Stimulated activated CD4-positive, alpha-beta T cell treated with anti-CD3 and anti-CD28 coated beads, Interleukin-12 subunit alpha, Interleukin-12 subunit beta, amount 100 ng/mL, for 4 hours (primary cell): ENCODE results near the gene ISM1.

ENCODE experiments used
- DNase-seq: peaks from one replicate; pipeline ENCODE4 v3.0.0-alpha.2; 2020

The ISM1 gene

DNA sequence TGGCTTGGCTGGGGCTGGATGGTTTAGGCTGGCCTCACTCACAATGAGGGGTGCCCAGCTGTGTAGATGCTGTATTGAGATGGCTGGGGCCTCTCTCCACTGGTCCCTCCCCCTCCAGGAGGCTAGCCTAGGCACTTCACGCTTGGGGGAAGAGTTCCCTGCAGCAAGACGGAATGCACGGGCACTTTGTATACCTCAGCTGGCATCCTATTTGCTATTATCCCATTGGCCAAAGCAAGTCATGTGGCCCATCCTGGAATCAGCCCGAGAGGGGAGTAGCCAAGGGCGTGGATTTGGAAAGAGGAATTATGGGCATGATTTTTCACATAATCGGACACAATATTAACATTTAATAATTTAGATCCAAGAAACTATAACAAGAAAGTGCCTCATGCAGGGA is 64.3 kb downstream of the ISM1 start:
- DNase-seq: no peak

DNA sequence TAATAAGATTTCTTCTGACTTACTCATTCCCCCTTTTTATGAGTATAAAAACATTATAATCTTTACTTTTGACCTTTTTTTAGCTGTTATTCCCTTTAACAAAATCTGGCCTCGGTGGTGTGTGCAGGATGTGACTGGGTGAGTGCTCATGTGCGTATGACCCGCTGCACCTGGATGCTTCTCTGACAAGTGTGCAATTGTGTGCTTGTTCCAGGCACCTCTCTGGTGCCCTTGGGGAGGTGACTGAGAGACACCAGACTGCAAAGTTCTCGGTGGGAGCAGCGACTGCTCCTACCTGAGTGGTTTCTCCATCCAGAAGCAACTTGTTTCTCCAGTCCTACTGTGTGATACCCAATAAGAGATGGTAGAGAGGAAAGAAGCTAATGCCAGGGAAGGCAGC is 65.0 kb downstream of the ISM1 start:
- no peak for DNase-seq

DNA sequence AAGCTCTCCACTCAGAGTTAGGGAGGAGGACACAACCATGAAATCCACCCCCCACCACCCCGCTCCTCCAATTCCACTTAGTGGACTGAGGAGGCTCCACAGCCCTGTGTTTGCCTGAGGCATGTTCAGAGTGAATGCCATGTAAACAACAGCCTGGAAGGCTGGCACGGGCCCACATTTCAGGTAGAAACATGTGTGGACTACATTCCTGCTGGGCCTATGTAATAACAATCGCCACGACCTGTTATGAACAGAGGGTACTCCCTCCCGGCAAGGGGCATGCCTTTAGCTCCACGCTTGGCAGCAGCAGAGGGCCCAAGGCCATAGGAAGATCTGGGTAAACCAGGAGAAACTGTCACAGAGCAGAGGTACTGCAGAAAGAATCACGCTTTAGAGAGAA is 65.5 kb downstream of the ISM1 start:
- no peak for DNase-seq

DNA sequence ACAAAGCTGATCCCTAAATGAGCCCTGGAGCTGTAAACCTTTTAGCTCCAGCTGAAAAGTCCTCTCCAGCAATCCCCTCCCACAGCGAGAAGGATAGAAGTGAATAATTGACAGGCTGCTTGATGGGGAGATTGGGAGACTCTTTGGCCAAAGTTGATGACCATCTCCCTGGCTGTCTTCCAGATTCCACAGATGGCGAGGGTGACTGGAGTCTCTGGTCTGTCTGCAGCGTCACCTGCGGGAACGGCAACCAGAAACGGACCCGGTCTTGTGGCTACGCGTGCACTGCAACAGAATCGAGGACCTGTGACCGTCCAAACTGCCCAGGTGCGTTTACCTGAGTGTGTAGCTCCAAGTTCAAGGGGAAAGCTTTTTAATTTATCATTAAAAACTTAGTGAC is 67.3 kb downstream of the ISM1 start:
- DNase-seq: no peak

DNA sequence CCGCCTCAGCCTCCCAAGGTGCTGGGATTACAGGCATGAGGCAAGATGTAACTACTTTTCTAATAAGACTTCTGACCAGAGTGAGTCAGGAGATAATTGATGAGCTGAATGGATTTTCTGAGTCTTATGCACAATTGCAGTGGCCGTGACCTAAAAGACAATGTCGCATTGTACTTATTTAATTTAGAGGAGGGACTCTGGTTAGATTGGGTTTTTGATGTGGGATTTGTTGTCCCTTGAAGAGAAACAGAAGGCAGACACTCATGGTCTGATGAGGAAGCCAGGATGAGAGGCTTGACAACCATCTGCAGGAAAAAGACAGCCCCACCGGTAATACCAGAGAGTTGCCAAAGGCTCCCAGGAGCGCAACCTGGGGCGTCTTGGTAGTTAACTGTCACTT is 68.0 kb downstream of the ISM1 start:
- DNase-seq: no peak

DNA sequence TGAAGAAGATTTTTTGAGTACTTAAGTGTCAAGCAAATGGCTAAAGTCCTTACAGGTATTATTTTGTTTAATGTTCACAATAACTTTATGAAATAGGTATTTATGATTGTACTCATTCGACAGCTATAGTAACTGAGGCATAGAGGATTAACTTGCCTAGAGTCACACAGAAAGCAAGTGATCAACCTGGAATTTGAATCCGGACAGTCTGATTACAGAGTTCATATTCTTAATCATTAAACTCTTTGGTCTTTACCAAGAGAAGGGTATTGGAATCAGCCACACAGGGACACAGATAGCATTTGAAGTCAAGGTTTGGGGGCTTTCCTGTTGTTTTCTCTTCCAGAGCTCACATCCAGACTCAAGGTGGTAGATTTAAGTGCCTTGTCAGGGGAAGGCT is 69.7 kb downstream of the ISM1 start:
- DNase-seq: no peak

DNA sequence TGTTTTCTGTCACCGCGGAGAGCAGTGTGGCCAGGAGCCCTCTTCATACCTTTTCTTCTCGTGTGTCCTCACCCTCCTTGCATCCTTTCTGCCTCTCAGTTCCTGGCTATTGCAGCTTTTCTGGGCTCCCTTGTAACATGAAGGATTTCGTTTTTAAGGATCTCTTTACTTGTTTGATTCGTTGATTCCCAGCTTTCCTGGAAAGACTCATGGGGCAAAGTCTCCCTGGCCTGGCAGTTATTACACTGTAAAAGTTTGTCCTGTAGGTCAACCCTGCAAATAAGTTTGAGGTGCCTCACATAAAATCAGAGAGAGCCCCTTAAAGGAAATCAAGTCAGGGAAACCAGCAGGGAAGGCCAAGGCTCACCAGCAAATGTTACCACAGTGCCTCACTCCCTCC is 70.1 kb downstream of the ISM1 start:
- DNase-seq: no peak

DNA sequence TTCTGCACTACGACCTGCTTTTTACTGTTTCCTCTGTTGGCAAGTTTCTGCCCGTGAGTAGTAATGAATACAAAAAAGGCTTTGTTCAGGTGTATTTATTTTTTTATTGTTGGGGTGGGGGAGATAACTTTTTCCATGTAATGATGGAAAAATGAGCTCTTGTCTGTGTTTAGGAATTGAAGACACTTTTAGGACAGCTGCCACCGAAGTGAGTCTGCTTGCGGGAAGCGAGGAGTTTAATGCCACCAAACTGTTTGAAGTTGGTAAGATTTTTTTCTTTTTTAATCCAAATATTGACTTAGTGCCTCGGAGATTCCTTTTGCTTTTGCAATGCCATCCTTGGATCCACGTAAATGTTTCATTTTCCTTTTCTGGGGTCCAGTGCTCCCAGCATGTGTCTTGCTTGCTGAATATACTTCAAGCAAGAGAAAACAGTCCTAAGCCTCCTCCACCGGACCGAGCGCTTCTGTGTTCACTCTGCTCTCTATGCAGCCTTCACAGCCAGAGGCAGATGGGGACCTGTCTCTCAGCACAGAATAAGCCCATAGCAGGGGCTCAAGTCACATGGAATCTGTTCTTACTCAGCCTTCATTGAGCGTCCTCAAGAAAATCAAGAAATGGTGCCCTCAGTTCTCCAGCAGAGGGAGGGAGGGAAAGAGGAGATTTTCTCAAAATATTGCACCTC is 71.3 kb downstream of the ISM1 start:
- DNase-seq: no peak

DNA sequence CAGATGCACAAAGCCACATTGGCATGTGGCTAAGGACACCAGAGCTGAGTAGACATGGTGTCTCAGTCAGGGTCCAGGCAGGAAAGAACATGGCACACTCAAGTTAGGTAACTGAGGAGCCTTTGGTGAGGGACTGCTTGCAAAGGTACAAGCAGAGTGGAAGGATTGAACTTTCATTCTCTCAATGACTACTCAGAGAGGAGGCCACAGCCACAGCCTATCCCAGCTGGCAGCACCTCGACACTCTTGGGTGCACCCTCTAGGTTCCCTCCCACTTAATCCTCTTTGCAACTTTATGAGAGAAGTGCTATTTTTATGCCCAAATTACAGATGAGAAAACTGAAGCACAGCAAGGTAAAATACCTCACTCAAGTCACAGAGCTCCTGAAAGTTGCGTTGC is 73.4 kb downstream of the ISM1 start:
- DNase-seq: no peak

DNA sequence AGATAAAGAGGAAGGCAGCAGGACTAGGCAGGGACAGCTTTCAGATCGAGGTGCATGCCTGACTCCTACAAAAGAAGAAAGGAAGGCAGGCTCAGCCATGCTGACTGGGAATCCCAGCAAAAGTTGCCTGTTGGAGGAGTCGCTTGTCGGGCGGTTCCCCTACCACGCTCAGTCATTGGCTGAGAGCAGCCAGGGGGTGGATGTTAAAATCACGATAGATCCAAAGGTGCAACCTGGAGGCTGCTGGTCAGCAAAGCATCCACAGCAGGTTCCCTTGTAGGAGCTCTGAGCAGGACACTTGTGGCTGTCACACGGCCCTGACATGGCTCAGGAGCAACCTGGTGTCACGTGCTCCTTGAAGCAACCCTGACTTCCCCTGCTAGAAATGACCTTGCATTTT is 74.6 kb downstream of the ISM1 start:
- DNase-seq: no peak

DNA sequence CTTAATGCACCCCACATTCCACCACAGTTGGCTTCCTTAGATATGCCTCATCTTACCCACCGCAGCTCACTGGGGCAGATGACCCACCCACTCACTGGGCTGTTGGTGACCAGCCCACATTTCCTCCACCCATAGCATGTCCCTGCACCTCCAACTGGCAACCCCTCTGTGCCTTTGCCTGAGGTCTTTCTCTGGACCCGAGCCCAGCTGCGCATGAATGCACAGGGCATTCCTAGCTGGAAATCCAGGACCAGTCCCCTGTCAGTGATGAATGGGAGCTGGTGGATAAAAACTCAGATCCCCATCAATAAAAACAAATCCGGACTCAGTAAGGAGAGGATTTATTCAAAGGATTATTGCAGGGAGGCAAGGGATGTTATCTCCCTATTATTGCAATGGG is 75.0 kb downstream of the ISM1 start:
- no peak for DNase-seq

DNA sequence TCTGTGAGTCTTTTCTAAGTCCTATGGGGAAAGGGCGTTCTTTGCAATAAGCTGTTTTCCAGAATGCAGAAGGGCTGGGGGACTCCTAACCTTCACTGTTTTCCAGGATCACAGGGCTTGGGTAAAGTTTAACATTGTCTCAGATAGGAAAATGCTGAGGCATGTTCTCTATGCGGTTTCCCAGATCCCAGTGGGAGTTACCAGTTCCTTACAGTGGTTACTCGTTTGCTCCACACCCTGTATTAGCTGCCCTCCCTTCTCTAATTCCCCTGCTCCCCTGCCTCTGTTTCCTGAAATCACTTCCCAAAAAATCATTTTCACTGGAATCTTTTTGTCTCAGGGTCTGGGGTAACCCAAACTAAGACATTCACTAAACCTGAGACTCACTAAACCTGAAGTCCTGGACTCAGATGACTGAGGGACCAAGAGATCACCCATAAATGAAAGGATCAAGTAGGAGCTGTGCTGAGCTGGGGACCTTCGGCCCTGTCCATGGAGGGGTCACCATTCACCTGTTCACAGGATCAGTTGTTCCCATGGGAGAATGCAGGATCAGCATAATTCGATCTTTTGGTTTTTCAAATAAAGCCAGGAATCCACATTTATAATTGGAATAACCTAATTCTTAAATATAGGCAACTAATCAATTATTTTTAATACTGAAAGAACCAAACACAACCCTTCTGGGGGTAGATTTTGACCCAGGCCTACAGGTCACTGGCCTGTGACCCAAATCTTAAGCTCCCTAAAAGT is 76.2 kb downstream of the ISM1 start:
- no peak for DNase-seq

DNA sequence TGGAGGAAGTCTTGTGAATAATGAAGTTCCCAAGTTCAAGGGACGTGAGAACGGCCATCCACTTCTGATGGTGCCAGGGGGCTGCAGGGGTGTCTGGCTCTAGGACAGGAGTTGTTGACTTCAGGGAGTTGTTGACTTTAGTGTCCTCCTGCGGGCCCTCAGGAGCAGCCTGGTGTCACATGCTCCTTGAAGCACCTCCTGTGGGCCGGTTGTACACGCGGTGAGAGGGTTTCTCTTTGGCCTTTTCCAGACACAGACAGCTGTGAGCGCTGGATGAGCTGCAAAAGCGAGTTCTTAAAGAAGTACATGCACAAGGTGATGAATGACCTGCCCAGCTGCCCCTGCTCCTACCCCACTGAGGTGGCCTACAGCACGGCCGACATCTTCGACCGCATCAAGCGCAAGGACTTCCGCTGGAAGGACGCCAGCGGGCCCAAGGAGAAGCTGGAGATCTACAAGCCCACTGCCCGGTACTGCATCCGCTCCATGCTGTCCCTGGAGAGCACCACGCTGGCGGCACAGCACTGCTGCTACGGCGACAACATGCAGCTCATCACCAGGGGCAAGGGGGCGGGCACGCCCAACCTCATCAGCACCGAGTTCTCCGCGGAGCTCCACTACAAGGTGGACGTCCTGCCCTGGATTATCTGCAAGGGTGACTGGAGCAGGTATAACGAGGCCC is 77.8 kb downstream of the ISM1 start:
- no peak for DNase-seq

DNA sequence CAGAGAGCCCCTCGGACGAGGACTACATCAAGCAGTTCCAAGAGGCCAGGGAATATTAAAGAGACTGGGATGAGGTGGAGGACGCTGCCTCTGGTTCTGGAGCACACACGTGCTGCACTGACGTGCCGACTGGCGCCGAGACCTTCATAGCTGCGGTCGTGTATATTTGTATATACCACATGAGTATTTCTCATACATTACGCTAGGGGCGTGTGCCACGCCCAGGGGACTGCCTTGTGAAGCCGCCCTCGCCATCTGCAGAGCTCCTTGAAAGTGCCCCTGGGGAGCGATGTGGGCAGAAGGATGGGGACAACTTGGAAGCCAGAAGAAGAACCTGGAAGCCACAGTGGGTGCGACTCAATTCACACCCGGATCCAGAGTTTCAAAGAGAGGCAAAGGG is 78.3 kb downstream of the ISM1 start:
- no peak for DNase-seq

DNA sequence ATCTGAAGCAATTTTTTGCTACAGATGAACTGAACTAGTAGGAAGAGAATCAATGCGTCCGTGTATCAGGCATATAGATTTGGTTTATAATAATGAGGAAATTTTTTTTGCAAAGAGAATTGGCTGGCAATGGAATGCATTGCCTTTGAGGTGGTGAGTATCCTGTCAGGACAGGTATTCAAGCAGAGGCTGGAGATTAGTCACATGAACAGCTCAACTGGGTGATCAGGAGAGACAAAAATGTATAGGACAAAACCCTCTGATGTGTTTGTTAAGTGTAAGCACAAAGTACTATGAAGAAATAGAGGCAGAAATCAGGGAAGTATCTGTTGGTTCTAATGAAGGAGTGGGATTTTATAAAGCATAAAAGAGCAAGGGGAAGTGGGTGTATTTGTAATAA is 80.5 kb downstream of the ISM1 start:
- no peak for DNase-seq

DNA sequence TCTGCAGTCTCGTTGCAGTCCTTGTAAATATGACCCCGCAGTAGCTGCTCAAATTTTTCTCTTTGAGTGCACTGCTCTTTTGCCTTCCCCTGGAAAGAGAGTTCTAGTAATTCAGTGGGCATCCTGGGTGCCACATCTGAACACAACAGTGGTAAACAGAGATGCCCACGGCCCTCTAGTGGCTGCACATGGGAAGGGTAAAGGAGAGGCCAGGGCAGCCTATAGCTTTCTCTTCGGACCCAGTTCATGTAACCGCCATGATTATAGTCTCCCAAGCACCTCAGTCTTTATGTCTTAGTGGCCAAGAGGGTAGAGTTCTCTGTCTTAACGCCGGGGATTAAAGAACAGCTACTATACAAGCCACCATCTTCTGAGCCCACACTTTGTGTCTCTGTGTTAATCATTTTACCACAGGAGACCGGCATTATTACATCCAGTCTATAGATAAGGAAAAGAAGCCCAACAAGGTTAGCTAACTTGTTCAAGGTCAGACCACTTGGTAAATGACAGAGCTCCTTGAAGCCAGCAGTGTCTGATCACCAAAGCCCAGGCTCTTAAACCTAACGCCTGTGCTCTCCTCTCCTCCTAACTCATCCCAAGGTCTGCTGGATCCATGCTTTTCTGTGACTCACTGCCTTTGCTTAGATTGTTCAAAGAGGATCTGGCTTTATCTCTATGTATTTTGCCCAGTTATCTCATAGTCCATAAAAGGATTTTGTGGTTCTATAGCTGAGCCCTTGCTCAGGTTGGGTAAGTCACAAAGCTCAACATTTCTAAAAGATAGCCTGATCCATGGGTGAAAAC is 81.8 kb downstream of the ISM1 start:
- peak; percentile 36 for DNase-seq

DNA sequence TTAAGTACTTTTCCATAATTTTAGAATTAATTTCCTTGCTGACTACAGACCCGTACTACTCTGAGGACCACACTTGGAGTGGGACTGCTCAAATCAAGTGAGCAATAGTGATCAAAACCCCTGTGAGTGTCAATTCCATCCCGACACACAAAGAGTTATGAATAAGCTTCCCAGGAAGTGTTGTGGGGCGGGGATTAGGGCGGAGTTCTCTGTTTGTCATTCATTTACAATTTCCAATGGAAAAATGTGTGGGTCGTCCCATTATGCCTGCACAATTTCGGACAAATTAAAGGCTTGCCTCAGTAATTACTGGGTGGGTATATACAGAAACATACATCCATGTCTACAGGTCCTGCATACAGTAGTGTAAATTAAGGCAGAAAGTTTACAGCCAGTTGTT is 84.2 kb downstream of the ISM1 start:
- DNase-seq: no peak

DNA sequence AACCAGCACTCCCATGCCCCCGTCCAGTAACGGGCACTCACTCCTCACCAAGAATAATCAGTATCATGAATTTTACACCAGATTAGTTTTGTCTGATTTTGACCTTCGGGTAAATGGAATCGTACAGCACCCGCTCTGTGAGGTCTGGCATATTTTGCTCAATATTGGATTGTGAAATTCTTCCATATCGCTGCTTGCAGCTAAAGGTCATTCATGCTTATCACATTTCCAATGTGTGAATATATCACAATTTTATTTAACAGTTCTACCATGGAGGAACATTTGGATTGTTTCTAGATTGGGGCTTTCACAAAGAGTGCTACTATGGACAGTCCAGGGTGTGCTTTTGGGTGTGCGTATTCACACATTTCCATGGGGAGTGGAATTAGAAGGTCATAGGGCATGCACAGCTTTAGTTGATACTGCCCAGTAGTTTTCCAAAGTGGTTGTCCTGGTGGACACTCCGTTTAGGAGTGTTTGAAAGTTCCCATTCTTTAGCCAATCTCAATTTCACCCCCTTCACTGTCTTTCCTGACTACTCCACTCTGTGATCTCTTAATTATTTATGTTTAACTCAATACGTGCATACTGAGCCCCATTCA is 86.6 kb downstream of the ISM1 start:
- DNase-seq: no peak

DNA sequence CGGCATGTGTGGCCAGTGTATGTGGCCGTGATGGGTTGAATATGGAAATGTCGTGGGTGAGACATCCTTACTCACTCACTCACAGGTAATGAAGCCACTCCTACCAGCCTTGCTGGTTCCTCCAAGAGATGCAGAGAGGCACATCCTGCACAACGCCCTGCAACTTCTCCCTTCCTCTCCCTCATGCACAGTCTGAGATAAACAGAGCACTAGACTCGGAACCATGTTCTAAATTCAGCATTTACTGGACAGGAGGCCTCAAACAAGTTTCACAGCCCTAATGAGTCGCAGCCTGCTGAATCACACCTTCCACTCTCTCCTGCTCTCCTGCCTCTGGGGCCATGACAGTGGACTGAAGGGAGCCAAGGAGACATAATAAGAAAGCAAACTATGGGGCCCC is 91.2 kb downstream of the ISM1 start:
- no peak for DNase-seq

DNA sequence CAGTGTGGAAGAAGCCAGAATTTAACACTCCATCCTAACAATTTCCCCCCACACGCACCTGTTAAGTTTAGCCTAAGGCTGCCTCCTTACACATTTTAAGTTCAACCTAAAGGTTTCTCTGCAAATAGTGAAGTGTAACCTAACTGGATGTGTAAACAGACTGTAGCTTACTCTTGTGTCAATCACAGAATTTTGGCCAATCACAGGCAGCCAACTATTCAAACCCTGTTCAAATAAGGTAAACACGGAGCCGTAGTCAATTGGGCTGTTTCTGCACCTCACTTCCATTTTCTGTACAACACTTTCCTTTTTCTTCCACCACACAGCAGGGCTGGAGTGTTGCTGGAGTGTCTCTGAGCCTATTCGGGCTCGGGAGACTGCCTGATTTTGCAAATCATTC is 92.1 kb downstream of the ISM1 start:
- DNase-seq: no peak

DNA sequence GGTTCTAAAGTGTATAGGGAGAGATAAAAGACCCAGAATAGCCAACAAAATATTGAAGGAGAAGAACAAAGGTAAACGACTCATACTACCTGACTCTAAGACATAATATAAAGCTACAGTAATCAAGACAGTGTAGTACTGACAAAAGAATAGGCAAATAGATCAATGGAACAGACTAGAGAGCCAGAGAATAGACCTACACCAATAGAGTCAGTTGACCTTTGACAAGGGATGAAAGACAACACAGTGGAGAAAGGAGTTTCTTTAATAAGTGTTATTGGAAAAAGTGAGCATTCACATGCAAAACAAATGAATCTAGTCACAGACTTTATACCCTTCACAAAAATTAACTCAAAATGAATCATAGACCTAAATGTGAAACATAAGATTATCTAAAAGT is 96.4 kb downstream of the ISM1 start:
- no peak for DNase-seq

DNA sequence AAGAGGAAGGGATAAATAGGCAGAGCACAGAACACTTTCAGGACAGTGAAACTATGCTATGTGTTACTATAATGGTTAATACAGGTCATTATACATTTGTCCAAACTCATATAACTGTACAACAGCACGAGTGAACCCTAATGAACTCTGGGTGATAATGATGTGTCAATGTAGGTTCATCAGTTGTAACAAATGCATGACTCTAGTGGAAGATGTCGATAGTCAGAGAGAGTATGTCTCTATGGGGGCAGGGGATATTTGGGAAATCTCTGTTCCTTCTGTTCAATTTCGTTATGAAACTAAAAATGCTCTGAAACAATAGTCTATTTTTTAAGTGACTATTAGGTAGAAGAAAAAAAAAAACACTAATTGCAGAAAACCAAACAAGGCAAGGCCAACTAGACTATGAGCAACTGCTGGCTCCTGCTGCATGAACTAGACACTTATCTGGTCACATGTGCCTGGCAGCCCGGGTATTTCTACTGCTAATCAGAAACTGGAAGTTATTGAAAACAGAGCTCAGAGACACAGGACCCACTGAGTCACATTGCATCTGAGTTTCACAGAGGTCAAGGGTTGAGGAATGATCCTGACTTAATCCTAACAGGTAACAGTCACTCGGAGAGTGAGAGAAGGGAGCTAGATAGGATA is 97.9 kb downstream of the ISM1 start:
- DNase-seq: no peak

DNA sequence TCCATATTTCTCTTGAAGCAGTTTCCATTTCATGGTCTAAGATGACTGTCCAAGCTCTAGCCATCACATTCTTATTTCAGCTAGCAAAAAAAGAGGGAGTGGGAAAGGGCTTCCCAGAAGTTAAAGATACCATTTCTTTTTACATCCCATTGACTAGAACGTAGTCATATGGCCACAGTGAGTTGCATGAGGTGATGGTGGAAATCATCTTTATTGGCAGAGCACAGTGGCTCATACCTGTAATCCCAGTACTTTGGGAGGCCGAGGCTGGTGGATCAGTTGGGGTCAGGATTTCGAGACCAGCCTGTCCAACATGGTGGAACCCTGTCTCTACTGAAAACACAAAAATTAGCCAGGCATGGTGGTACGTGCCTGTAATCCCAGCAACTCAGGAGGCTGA is 99.6 kb downstream of the ISM1 start:
- no peak for DNase-seq
